Measurements from ENCODE around the gene WDR41.

- TF ChIP-seq, protein P1, sequence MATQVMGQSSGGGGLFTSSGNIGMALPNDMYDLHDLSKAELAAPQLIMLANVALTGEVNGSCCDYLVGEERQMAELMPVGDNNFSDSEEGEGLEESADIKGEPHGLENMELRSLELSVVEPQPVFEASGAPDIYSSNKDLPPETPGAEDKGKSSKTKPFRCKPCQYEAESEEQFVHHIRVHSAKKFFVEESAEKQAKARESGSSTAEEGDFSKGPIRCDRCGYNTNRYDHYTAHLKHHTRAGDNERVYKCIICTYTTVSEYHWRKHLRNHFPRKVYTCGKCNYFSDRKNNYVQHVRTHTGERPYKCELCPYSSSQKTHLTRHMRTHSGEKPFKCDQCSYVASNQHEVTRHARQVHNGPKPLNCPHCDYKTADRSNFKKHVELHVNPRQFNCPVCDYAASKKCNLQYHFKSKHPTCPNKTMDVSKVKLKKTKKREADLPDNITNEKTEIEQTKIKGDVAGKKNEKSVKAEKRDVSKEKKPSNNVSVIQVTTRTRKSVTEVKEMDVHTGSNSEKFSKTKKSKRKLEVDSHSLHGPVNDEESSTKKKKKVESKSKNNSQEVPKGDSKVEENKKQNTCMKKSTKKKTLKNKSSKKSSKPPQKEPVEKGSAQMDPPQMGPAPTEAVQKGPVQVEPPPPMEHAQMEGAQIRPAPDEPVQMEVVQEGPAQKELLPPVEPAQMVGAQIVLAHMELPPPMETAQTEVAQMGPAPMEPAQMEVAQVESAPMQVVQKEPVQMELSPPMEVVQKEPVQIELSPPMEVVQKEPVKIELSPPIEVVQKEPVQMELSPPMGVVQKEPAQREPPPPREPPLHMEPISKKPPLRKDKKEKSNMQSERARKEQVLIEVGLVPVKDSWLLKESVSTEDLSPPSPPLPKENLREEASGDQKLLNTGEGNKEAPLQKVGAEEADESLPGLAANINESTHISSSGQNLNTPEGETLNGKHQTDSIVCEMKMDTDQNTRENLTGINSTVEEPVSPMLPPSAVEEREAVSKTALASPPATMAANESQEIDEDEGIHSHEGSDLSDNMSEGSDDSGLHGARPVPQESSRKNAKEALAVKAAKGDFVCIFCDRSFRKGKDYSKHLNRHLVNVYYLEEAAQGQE (IDR thresholded peaks at IDR 0.05; ENCODE audit: borderline replicate concordance) = no peak
- TF ChIP-seq, protein P1 (CRISPR knock-in tag; IDR thresholded peaks at IDR 0.05; ENCODE audit: low read depth) = no peak
- TF ChIP-seq SRSF3 (IDR thresholded peaks at IDR 0.05; ENCODE audit: insufficient read depth, low read length) (no peak), POLR2A (conservative IDR thresholded peaks at IDR 0.05) (no peak), FOXA1 (IDR thresholded peaks at IDR 0.05; ENCODE audit: borderline replicate concordance) (no peak), HOMEZ (CRISPR knock-in tag; IDR thresholded peaks at IDR 0.05) (no peak), TGIF2 (CRISPR knock-in tag; IDR thresholded peaks at IDR 0.05) (no peak)
- TF ChIP-seq, protein P2, sequence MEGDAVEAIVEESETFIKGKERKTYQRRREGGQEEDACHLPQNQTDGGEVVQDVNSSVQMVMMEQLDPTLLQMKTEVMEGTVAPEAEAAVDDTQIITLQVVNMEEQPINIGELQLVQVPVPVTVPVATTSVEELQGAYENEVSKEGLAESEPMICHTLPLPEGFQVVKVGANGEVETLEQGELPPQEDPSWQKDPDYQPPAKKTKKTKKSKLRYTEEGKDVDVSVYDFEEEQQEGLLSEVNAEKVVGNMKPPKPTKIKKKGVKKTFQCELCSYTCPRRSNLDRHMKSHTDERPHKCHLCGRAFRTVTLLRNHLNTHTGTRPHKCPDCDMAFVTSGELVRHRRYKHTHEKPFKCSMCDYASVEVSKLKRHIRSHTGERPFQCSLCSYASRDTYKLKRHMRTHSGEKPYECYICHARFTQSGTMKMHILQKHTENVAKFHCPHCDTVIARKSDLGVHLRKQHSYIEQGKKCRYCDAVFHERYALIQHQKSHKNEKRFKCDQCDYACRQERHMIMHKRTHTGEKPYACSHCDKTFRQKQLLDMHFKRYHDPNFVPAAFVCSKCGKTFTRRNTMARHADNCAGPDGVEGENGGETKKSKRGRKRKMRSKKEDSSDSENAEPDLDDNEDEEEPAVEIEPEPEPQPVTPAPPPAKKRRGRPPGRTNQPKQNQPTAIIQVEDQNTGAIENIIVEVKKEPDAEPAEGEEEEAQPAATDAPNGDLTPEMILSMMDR (IDR thresholded peaks at IDR 0.05 in 2 of 3, conservative IDR thresholded peaks at IDR 0.05 in 1 of 3; ENCODE audit: insufficient read depth in 2 of 3, low read depth in 1 of 3, low read length in 3 of 3) = no peak
These were observed 85.0 kb downstream of the WDR41 start for GRCh38 chr5:77407152-77407551.

All from K562 (cell line).